NCI-H345 treated with DMSO at 0.1 percent for 48 hours (cell line): Measurements from ENCODE around the gene TCOF1.

Experiments
- DNase-seq: peaks from one replicate; lab custom pipeline; 2025; ENCODE audit not compliant: unreplicated experiment; lab: John Stamatoyannopoulos, UW

TCOF1 gene

DNA sequence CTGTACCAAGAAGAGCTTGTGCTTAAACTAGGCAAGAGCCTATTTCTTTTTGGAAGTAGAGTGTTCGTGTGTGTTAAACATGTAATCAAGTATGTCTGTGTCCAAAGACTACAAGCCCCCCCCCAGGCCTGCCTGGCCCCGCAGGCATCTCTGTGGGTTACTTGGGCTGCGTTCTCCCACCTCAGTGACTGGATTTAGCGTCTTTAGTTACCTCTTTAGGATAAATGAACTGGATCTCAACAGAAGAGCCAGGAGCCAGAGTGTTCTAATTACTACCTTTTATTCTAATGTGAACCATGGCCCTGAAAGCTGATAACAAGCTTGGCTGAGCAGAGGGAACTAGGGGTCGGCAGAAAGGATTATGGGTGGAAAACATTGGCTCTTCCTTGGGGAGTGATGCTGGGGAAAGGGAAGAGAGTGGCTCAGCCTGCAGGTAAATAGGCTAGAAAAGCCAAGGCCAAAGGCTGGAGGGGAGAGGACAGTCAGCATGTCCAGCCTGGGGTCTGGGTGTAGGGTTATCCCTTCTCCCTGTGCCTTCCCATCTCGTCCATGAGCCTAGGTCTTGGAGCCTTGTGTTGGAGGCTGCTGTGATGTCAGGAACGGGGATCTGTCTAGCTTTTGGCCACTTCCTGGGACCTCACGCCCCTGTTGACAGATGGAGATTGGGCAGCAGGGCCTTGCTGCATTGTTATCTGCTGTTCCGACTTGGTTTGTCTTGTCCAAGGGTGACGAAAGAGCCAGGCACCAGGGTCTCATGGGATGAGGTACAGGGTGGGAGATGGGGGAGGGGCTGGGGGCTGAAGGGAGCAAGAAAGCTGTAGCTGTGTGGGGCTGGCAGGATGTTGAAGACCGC is 44.1 kb downstream of the TCOF1 start:
- DNase-seq: no peak

DNA sequence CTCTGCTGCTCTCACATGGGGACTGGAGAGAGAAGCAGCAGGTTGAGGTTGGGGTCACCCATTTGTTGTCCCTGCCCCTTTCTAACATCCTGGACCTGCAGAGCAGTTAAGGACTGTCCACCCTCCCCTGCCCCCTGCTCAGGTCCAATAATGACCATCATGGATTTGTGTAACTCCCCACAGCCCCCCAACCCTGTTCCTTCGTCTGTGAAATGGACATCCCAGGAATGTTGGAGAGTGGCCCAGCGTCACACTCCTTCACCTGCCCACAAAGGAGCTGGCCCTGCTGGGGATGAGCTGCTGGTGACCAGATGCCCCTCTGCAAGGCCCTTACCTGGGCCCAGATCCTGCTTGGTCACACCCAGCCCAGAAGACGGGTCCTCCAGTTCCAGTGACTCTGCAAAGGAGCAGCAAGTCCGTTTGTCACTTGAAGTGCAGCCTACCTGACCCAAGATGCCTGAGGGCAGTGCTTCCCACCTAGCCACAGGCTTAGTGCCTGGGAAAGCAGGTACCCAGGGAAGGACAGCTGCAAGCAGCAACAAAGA is 44.8 kb downstream of the TCOF1 start:
- DNase-seq: no peak

GRCh38 chr5:150402901-150403342 is 45.4 kb downstream of the TCOF1 start:
- DNase-seq: no peak

GRCh38 chr5:150404121-150404520 is 46.6 kb downstream of the TCOF1 start:
- no peak for DNase-seq

GRCh38 chr5:150404535-150404934 is 47.0 kb downstream of the TCOF1 start:
- DNase-seq: no peak

DNA sequence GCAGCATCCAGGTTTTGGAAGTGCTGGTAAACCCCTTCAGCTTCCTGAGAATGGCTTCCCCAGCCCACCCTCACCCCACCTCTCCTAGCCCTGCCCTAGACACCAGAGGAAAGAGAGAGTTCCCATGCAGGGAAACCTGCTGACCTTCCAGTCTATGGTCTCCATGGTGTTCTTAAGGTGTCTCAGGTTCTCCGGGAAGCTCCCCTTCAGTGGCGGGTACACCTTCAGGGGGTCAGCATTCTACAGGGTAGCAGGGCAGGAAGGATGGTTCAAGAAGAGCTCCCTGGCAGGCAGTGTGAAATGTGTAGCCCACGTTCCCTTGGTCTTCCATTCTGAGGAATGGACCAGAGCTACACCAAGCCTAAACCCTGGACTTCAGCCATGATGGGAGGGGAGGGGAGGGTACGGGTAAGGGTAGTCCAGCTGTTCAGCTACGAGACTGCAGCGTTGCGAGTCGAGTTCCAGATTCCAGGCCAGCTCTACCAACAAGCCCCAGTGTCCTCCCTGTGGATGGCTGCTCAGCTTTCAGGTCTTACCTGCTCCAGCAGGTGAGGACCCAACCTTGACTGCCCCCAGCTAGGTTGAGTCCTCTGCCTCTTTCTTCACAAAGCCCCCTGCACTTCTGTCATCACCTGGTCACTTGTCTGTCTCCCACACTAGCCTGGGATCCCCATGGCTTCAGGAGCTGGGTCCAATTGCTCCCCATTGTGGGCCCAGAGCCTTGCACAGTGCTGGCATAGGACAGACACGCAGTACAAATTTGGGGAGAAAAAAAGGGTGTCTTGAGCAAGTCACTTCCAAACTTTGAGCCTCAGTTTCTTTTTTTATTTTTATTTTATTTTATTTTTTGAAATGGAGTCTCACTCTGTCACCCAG is 47.7 kb downstream of the TCOF1 start:
- no peak for DNase-seq

DNA sequence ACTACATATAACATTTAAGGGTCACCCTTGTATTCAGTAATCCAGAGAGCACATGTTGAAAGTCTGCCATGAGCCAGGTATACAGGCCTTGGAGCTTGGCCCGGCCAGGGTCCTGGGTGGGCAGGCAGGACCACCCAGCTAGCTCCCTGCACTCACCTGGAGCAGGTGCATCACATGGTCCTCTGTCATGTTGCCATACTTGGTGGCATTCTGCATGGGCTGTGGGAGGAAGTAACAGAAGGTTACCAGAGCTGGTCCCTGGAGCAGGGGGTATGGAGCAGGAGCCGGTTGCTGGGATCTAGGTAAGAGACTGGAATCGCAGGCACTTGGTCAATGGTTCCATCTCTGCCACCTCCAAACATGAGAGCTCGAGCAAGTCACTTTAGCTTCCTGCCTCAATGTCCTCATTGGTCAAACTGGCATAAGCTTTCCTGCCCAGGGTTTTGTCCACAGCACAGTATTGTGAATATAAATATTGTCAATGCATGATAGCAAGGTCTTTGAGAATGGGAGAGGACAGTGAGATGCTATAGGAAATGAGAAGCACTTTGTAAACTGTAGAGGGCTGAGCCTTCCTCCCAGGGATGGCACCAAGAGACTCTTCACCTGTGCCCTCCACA is 48.7 kb downstream of the TCOF1 start:
- no peak for DNase-seq

DNA sequence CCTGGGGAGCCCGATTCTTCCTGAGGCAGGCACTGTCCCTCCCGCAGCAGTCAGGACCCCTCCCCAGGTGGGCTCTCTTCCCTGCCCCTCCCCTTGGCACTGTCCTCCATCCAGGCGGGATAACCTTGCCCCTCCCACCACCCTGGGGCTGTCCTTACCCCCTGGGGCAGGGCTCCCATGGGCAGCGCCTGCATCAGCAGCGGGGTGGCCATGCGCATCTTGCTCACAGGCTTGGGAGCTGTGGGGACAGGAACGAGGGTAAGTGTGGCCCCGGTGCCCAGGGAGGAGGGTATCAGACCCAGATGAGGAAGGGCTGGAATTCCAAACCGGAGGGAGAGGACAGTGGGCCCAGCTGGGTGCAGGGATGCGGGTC is 49.2 kb downstream of the TCOF1 start:
- no peak for DNase-seq

- DNase-seq: no peak
Observed at GRCh38 chr5:150407096-150407720, 49.7 kb downstream of the TCOF1 start.

DNA sequence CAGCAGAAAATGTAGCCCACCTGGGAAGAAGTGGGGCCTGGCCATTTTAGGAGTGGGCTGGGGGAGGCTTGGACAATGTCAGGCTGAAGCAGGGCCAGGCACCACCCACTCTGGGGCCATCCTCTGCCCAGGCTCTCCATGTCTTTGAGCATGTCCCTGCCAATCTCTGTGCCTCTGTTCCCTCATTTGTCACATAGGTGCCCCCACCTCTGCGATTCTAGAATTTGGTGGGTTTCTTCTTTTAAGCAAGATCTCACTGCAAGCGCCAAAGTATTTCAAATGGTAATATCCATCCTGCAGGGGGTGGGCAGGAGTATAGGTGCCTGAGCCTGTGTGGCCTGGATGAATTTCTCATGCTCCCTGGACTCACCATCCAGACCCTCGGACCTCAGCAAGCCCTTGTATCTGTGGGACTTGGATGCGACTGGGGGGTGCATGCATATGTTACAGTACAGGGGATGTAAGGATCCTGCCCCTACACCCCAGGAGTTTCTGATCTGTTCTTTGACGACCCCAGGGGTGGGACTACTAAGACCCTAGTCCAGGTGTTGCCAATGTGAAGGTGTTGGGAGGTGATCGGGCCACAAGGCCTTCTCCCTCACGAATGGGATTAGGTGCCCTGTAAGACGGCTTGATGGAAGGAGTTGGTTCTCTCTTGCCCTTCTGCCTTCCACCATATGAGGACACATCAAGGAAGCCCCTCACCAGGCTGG is 50.9 kb downstream of the TCOF1 start:
- no peak for DNase-seq

DNA sequence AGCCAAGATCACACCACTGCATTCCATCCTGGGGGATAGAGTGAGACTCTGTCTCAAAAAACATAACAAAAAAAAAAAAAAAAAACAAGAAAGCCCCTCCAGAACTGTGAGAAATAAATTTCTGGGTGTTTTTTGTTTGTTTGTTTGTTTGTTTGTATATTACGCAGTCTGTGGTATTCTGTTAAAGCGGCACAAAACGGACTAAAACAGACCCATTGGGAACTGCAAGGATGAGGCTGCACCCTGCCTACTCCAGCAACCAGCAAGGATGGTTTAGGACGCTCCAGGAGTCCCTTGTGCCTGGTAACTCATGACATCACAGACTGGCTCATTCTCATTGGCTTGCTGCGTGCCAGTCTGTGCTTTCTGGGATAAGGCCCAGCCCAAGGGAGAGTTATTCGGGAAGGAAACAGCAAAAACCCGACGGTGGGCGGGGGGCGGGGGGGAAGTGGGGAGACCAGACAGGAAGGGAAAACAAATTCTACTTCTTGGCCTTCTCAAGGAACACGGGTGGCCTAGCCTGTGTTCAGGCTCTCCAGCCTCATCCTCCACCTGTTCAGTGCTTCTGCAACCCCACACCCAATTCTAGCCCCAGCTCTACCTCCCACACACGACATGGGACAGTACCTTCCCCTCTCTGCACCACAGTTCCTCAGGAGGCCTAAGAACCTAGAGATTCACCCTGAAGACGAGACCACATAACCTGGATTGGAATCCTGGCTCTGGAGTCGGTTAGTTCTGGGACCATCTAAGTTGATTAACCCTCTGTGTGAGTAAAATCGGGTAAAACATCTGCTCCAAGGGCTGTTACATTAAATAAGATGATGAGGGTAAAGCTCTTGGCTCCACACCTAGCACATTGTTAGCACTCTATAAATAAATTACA is 52.4 kb downstream of the TCOF1 start:
- peak; percentile 84 for DNase-seq

DNA sequence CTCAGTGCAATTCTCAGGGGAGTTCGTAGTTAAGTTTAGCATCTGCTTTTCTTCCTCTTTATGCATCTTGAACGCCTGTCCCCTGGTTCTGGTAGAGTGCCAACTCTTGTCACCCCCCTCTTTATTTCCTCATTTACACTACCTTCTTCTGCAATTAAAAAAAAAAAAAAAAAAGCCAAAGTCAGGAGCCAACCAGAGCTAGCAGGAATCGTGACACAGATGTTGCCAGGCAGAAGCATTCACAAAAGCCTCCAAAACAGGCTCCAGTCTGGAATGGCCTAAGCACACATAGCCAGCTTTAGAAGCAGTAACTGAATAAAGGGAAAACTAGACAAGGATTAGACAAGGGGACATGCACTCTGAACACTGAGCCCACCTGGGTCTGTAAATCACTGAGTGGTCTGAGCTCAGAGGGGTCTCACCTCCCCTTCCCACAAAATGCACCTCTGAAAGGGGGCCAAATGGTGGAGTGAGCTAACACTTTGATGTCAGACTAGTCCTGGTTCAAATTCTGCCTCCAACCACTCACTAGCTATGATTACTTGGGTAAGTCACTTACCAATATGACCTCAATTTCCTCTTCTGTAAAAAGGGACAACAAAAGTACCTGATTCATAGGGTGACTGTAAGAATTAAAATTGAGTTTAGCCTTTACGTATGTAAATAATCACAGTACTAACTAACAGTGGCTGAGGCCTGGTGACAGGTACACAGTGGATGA is 53.2 kb downstream of the TCOF1 start:
- peak; percentile 44 for DNase-seq

GRCh38 chr5:150411245-150411979 is 53.9 kb downstream of the TCOF1 start:
- no peak for DNase-seq

DNA sequence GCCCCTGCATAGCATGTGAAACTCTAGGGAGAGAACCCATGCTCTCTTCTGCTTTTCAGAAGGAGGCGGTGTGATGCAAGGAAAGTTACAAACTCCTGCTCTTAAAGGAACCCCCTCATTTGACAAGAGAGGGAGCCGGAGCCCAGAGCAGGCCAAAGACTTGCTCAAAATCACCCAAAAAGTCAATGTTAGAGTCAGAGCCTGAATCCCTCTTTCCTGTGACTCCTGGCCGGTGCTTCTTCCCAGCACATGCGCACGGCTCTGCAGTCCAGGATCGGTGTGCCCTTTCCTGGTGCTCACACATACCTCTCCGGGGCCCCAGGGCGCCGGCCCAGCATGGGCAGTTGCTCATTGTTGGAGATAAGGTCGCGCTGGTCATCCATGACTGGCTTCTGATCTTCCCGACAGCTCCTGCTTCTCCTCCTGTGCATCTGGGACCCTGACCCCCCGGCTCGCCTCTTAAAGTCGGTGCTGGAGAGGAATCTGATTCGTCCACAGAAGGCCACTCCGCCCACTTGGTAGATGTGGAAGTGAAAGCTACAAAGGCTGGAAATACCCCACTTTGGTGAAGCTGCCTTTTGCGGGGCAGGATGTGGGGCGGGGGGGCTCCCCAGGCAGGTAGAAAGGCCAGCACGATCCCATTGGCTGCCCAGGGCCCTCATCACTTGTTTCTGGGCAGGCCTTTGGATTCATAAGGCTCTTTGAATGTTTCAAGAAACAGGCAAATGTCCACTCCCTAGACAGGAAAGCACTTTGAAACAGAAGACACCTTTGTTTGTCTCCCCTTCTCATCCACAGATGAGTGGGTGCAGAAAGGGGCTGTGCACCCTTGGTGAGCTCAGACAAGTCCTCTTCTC is 55.0 kb downstream of the TCOF1 start, which contains the start of gene CD74:
Gene CD74 (minus strand): TSS at position 592 of the 857 bp plus-strand sequence. CDS start 161 bp downstream, at position 431.
- DNase-seq: no peak

DNA sequence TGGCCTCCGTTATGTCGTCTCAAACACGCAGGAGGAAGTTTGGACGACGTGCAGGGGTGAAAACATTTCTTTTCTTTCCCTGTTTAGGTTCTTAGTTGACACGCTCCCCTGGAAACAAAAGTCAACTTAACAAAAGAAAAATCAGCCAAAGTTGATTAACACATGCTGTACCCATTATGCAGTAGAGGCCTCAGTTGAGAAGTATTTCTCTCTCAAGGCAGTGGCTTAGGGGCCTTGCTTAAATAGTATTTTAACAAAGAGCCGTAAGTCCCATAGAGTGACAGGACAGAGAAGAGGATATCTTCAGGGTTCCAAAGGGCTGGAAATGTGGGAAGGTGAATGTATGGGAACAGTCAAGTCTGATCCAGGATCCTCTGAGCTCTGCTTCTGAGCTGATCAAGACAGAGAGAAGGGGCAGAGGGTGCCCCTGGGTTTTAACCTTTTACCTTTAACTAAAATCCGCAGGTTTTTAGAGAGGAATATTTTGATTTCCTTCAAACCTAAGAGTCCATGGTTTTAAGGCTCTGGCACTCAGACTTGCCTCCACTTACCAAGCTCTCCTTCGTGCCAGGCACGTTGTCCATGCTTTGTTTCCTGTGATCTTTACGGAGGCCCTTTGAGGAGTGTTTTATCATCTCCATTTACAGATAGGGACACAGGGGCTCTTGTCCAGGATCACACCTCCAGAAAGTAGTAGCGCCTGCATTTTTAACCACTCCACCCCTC is 55.8 kb downstream of the TCOF1 start:
- DNase-seq: no peak
